Endothelial cell of hepatic sinusoid (primary cell): ENCODE data around the gene NUP210.

Source experiments
- in situ Hi-C: cut with HindIII; loops from 2 replicates; pipeline ENCODE4 v1.10.0; 2017; ENCODE audit warnings: low sequenced_read_pairs

Gene NUP210

DNA sequence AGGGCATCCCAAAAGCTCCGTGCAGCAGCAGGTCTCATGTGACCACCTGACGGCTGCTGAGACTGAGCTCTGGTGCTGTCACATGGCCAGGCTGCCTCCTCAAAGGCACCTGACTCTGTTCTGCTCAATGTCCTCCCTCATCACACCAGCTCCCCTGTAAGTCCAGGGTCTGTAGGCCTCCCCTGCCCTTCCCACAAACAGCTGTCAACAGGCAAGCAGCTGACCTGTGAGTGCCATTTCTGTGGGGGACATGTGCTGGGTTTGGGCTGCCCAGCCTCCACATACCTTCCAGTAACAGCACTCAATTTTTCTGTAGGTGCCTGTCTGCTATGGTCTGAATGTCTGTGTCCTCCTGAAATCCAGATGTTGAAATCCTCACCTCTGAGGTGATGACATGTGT, 11.2 kb downstream of the NUP210 start:
- in situ Hi-C loops, result no loop called here

DNA sequence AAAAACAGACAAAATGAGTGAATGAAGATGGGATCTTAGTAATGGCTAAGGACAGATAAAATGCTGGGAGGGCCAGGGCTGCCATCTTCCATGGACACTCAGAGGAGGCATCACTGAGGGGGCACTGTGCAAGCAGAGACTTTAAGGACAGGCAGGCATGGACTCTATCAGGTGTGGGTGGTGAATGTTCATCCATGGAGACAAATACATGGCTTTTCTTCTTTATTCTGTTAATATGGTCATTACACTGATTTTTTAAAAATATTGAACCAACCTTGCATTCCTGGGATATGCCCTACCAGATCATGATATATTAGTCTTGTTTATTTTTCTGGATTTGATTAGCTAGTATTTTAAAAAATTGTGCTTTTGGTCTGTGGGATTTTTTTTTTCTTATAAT, 12.2 kb downstream of the NUP210 start:
- in situ Hi-C loops, result no loop called here

DNA sequence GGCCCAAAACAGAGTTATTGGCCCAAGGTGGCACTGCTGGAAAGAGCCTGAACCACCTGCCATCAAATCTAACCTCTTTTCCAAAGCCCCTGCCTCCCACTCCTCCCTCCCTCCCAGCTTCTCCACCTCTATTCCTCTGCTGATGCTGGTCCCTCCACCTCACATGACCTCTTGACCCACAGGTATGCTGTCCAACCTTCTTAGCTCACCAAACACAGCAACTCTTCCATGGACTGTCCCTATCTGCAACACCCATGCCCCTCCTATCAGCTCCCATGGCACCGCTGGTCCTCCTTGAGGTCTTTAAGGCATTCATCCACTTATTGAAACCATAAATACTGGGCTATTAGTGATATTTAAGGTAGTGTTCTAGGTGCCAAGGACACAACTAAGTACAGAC, 12.6 kb downstream of the NUP210 start:
- in situ Hi-C loops, result no loop called here

DNA sequence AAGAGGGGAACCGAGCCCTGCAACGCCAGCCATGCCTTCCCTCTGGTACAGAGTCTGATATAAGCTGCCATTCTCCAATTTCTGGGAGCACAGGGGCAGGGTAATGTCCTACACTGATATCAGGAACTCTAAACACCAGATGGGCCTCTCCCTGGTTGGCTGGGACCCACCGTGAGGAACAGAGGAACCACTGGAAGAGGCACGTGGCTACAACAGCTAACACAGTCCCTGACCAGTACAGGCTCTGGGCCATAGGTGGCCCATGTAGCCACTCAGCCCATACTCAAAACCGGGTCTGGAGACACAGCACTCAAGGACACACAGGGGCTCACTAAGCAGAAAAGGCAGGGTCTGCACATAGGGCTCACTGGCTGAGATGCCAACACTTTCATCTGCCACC, 13.9 kb downstream of the NUP210 start:
- in situ Hi-C loops, result no loop called here

DNA sequence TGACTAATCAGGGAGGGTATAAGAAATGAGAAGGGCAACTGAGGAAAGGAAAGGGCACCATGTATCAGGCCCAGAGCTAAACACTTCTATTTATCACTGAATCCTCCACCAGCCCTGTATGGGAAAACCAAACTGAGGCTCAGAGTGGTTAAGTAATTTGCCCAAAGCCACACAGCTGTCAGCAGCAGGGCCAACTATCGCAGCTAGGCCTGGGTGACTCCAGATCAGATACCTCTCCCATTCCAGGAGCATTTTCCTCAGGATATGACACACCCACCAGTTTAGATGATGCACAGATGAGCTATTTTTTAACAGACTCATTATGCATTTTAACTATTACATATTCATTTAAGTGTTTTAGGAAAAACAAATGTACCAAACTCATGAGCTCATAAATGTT, 14.5 kb downstream of the NUP210 start:
- in situ Hi-C loops, result no loop called here

DNA sequence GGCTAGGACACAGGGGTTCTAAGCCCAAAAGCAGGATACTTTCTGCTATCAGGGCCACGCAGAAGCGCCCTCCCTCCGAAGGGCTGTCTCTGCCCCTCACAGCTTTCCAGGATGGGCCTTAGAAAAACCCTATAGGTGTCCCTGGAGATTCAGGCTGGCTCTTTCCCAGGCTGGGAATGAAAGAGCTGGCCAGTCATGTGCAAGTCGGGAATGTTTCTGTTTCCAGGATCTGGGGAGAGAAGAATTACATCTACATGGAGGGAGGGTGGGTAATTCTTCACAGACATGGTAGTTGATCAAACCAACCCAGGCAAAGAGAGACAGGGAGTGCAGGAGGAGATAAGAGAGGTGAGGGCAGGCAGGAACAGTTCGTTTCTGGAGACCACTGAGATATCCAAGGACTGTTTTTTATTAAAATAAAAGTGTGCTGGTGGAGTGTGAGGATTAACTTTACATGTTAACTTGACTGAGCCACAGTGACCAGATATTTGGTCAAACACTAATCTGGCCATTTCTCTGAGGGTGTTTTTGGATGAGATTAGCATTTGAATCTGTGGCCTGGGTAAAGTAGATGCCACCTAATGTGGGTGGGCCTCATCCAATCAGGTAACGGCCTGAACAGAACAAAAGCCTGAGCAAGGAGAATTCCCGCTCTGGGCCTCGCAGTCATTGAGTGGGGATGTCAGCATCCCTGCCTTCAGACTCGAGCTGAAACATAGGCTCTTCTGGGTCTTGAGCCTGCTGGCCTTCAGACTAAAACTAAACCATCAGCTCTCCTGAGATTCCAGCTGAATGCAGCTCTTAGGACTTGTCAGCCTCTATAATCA, 15.3 kb downstream of the NUP210 start:
- in situ Hi-C loops, result no loop called here

DNA sequence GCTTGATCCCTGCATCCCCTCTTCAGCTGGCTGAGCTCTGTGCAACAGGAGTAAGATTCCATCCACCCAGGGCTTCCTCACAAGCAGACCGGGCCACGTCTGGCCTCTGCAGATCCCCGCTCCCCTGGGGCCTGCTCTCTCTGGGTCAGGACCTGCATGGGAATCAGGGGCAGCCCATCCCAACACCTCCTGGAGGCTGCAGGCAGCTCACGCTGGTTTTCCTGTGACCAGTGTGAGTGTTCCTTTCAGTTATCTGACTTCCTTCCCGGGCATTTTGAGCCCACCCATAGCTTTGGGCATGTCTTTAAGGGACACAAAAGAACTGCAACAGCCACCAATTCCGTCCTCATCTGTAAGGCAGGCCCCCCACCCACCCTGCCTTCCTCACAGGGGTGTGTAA, 16.3 kb downstream of the NUP210 start:
- in situ Hi-C loops, result no loop called here

DNA sequence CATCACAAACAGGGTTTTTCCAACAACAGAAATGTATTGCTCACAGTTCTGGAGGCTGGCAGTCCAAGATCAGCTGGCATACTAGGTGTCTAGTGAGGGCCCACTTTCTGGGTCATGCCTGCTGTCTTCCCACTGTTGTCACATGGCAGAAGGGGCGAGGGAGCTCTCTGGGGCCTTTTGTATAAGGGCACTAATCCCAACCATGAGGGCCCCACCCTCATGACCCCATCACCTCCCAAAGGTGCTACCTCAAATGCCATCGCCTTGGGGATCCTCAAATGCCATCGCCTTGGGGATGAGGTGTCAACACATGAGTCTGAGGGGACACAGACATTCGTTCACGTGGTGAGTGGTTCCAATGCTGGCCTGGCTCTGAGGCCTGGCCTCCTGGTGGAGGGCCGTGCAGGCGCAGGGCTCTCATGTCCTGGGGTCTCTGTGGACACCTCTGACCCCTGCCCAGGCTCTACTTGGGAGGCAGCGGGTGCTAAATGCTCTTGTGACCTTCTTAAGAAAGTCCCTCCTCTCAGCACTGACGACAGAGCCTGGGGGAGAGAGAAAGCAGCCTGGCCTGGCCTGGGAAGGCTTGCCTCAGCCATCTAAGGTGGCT, 16.8 kb downstream of the NUP210 start:
- in situ Hi-C loops, result no loop called here

DNA sequence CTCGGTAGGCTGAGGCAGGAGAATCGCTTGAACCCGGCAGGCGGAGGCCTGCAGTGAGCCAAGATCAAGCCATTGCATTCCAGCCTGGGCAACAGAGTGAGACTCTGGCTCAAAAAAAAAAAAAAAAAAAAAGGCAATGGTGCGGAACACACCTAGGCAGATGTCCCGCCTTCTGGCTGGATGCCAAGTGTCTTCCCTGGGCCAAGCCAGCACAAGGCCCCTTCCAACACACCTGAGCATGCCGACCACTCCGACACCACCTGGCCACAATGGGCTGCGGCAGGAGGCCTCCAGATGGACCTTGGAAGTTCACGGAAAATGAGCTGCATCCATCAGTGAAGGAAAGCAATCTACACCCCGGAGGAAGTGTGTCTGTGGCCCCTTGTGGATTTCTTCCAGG, 19.0 kb downstream of the NUP210 start:
- in situ Hi-C loops, result no loop called here

DNA sequence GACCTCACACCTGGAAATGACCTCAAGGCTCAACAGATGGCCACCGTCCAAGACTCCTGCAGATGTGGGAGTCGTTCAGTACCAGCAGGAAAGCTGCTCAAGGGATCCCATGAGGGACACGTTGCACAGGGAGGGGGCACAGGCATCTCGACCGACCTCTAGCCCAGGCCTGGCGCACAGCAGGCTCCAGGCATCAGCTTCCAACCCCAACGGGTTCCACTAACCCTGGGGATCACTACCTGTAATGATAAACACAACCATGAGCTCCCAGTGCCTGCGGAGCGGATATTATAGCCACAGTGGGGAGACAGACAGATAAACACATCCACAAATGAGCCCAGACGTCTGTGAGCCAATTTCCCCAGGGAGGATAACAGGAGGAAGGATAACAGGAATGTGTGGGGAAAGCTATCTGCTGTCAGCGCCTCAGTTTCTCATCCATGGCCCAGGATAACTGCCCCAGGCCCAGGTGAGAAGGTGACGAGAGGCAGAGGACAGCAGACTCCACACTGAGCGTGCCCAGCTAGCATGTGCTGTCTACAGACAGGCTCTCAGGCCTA, 19.9 kb downstream of the NUP210 start:
- in situ Hi-C loops, result no loop called here

DNA sequence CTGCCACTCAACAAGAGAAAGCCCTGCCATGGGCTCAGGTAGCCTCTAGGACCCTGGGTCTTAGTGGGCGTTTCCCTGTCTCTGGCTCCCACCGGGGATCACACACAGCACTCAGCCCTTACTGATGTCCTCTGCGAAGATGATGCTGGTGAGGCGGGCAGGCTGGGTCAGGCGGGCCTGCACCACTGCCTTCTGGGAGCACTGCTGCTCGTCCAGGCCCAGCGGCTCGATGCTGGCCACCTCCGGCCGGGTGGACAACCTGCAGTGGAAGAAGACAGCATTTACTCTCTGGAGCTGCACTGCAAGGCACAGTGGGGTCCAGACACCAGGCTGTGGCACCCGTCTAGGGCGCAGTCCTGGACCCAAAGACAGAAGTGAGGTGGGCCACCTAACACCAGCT, 20.5 kb downstream of the NUP210 start:
- in situ Hi-C loops, result no loop called here

DNA sequence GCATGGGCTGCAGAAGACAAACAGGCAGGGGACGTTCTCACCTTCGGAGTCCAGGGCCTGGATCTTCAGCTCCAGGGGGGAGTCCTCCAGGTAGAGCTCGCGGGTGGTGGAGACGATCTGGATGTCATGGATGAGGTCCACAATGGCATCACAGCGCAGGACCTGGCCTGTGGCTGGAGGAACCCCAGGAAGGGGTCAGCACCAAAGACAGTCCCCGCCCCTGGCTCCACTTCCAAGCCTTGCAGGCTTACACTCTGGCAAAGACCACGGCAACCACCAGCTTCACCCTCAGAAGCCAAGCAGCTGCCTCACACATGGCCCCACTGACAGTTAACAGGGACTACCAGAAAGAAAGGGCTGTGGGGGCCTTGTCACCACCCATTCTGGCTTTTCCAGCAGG, 22.8 kb downstream of the NUP210 start:
- in situ Hi-C loops, result no loop called here

DNA sequence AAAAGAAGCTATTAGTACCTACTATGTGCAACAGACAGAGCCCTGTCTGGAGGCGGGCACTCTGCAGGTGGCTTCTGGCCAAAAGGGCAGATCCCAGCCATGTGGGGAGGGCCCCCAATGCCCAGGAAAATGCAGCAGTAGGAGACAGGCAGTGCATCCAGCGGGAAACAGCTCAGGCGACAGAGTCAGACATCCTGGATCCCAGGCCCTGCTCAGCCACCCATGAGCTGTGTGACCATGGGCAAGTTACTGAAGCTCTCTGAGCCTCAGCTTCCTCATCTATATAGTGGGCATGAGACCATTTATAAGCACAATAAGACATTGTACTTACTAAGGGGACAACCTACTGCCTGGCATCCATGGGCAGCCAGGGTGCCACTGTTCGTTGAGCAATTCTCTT, 25.8 kb downstream of the NUP210 start:
- in situ Hi-C loops, result no loop called here

DNA sequence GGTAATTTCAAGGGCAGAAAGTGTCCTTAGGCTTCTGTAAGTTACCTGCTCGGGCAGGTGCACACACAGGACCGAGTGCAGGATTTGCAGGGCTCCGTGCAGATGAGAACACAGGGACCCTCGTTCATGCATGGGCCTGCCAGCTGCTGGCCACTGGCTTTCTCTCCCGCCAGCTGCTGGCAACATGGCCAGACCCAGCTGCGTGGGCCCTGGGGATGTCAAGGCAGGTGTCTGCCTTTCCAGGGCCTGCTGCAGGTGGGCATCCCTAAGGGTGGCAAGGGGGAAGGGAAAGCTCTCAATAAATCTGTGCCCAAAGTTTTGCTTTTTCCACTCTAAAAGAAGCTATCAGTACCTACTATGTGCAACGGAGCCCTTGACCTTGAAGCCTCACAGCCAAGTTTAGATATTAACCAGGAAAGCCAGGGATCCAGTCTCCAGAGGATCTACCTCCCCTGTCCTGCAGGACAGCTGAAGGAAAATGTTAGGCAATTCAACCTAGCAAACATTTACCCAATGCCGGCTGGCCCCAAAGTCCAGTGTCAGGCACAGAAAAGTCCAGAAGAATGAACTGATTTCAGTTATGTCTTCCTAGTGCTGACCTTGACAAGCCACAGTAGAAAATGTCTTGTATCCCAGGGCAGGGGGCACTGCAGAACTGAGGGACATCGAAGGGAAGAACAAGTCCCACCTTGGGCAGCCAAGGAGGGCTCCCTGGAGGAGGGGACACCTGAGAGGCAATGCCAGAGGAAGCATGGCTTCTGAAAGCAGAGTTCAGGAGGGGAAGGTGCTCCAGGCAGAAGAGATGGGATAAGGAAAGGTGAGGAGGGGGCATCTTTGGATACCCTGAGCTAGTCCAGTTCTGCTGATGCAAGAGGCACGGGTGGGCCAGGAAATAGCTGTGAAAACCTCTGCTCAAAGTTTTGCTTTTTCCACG, 26.4 kb downstream of the NUP210 start:
- in situ Hi-C loops, result no loop called here

DNA sequence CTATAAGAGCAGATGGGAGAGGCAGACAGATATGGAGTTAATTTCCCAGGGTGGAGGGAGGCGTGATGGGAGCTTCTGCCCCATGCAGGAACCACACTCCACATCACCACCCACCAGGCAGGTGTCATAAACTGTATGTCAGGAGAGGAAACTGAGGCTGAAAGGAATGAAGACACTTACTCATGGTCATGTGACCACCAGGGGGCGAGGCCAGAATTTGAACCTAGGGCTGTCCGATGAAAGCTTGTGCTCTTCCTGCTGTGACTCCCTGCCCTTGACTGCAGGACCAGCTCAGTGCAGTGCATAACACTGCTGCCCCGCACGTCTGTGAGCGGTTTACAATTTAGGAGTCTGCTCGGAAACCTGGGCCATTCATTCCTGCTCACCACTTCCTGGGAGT, 28.8 kb downstream of the NUP210 start:
- in situ Hi-C loops, result no loop called here

DNA sequence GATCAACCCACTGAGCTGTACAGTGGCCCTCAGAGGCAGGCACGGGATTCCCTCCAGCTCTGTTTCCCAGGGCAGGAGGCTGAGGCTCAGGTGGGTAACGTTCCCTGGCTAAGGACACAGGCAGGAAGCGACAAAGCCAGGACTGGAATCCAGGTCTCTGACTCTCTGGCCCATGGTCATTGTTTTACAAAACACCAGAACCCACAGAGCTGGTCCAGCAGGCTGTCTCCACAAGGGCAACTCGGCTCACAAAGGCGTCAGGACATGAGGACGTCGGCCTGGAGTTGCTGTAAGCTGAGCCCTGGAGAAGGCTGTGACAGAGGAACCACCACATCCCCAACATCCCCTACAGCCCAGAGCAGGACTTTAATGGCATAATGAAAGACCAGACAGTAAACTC, 30.7 kb downstream of the NUP210 start:
- in situ Hi-C loops, result no loop called here

DNA sequence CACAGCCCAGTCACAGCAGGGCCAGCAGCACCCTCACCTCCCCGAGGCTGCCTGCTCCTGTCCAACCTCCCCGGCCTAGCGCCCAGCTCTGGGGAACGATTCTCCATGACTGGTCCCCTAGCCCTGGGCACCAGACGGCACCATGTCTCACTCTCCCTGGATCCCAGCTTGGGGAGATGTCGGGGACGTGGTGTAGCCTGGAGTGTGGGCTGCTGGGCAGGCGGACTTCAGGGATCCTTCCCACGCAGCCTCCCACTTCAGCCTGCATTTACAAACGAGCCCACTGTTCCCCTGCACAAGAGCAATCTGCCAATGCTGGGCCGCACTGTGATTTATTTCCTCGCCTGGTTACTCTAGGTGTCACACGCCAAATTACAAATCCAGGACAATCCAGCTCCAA, 31.3 kb downstream of the NUP210 start:
- in situ Hi-C loops, result no loop called here

DNA sequence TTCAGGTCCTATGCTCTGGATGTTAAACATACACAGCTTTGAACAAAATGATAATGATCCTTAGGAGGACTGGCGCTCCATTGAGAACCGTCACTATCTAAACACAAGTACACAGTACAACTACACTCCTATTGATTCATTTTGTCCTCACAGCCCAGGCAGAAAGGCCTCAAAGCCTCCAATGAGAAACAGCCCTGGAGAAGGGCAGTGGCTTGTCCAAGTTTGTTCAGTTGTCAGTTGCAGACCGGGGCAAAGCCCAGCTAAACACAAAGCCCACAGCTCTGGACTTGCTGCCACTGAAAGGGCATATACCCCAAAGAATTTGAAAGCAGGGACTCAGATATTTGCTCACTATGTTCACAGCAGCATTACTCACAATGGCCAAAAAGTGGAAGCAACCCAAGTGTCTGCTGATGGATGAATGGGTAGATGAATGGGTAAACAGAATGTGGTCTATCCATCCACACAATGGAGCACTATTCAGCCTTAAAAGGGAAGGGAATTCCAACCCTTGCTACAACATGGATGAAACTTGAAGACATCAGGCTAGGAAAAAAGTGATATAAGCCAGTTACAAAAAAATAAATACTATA, 34.7 kb downstream of the NUP210 start:
- in situ Hi-C loops, result no loop called here

DNA sequence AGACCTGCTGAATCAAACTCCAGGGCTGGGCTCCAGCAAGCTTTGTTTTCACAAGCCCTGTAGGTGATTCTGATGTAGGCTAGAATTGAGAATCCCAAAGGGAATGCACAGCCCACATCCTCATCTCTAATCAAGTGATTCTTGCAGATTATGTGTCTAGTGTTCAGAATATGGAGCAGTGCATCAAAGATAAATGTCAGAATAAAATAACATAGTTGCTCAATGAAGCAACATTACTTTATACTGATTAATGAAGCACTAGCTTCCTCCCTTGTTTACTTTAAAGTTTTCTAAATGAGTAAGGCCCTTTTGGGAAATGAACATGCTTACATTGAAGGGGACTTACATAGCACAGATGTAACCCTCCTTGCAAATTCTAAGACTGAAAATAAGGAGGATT, 39.2 kb downstream of the NUP210 start:
- in situ Hi-C loops, result no loop called here

DNA sequence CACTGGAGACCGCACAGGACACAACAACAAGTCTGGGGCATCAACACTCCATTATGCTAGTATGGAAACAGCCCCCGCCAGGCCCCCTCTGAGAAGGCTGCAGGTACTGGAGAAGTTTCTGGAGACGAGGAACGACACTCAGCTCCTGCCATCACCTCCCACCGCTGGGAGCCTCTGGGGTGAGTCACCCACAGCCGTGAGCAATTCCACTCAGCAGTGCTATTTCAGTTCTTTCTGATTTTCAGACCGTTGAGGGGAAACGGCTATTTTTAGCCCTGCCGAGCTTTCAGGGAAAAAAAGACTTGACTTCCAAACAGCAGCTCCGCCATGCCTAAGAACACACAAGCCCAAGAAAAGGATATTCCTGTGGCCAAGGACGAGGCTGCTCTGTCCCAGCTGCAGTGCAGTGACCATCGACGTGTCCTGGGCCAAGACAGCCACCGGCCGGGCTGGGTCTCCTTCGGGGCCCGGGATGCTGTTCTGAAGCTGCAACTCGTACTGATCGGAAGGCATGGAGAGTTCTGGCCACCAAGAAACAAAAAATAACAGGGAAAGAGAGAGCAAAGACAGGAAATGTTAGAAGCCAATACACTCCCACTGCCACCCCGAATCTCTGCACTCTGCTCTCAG, 40.8 kb downstream of the NUP210 start:
- in situ Hi-C loops, result no loop called here

DNA sequence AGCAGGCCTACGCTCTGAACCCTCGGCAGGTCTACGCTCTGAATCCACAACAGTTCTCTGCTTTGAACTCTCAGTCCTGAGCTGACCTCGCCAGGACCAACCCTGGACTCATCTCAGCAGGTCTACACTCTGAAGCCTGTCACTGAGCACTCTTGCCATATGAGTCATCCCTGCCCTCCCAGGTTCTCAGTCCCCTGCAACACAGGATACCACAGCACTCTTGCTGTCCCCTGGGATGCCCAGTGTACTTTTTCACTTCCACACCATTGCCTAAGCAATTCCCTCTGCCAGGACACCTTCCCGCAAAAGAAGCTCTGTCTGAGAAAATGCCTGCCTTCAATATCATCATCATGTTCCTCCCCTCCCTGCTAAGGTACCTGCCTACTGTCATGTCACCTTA, 42.0 kb downstream of the NUP210 start:
- in situ Hi-C loops, result no loop called here
